ENCODE results near the gene SNRNP27. TPM values are rescaled to one million over a fixed set of nuclear protein-coding genes. Genes with fewer than 3 reads are reported as not detected.

The SNRNP27 gene
- total RNA-seq, 1 donor from 2014 or later, result 65.5 TPM

GRCh38 chr2:69923116-69923515 is 29.4 kb downstream of the SNRNP27 start:
- TF ChIP-seq CTCF (conservative IDR thresholded peaks at IDR 0.05), result no peak
- no peak for DNase-seq (ENCODE audit: low read depth, low spot score)
- H3K4me1 Mint-ChIP-seq, result no peaks in the 10 kb centered on the region
- no peak overlapping the region for H3K27ac Mint-ChIP-seq (ENCODE audit: unreplicated experiment)
- no peaks in the 10 kb centered on the region for H3K27me3 Mint-ChIP-seq (ENCODE audit: low read depth)
- no peaks in the 10 kb centered on the region for H3K9me3 Mint-ChIP-seq
- H3K4me3 Mint-ChIP-seq, result no peak overlapping the region
- no peaks in the 10 kb centered on the region for H3K36me3 Mint-ChIP-seq (ENCODE audit: low read depth)

GRCh38 chr2:69926849-69927515 is 33.2 kb downstream of the SNRNP27 start:
- Mint-ChIP-seq H3K27me3 (ENCODE audit: low read depth) (no peaks in the 10 kb centered on the region), H3K9me3 (no peaks in the 10 kb centered on the region), H3K4me3 (no peak overlapping the region), H3K36me3 (ENCODE audit: low read depth) (no peaks in the 10 kb centered on the region), H3K4me1 (no peaks in the 10 kb centered on the region), H3K27ac (ENCODE audit: unreplicated experiment) (no peak overlapping the region)
- DNase-seq (ENCODE audit: low read depth, low spot score), result no peak
- no peak for TF ChIP-seq CTCF (conservative IDR thresholded peaks at IDR 0.05)

- H3K4me3 Mint-ChIP-seq, result no peak overlapping the region
- H3K4me1 Mint-ChIP-seq, result no peaks in the 10 kb centered on the region
- H3K9me3 Mint-ChIP-seq, result no peaks in the 10 kb centered on the region
- TF ChIP-seq CTCF (conservative IDR thresholded peaks at IDR 0.05), result no peak
- peaks cover 4% of the 10 kb centered on the region for H3K36me3 Mint-ChIP-seq (ENCODE audit: low read depth)
- DNase-seq (ENCODE audit: low read depth, low spot score), result no peak
- H3K27ac Mint-ChIP-seq (ENCODE audit: unreplicated experiment), result no peak overlapping the region
- H3K27me3 Mint-ChIP-seq (ENCODE audit: low read depth), result no peaks in the 10 kb centered on the region
Measured at GRCh38 chr2:69931832-69932595, 38.3 kb downstream of the SNRNP27 start.

GRCh38 chr2:69932596-69932922 is 38.8 kb downstream of the SNRNP27 start:
- Mint-ChIP-seq H3K27ac (ENCODE audit: unreplicated experiment) (no peak overlapping the region), H3K36me3 (ENCODE audit: low read depth) (peaks cover 4% of the 10 kb centered on the region), H3K27me3 (ENCODE audit: low read depth) (no peaks in the 10 kb centered on the region), H3K9me3 (no peaks in the 10 kb centered on the region), H3K4me1 (no peaks in the 10 kb centered on the region), H3K4me3 (no peak overlapping the region)
- no peak for DNase-seq (ENCODE audit: low read depth, low spot score)
- no peak for TF ChIP-seq CTCF (conservative IDR thresholded peaks at IDR 0.05)

DNA sequence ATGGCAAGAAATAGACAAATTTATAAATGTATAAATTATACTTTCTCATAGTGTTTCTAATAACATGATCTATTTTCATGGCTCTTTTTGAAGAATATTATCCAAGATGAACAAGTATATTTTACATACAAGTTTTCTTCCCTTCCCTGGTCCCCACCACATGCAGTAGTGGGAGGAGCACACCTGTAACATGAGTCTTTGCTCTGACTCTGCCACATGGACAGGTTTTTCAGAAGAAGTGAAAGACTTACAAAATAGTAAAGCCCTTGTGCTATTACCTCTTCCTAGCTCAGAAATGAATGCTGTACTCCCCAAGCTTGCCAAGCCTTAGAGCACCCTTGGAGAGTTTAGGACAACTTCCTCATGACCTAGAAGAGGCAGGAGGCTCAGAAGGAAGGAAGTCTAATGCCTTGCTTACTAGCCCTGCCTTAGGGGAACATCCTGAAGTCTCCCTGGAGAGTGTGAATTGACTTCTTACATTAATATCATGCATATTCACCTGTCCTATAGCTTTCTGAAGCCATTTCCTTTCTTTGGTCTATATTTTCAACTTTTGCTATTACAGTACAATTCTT is 39.6 kb downstream of the SNRNP27 start:
- Mint-ChIP-seq H3K27ac (ENCODE audit: unreplicated experiment) (no peak overlapping the region), H3K4me1 (no peaks in the 10 kb centered on the region)

More for the DNA sequence above, 39.6 kb downstream of the SNRNP27 start:
- peaks cover 8% of the 10 kb centered on the region for H3K36me3 Mint-ChIP-seq (ENCODE audit: low read depth)
- no peak for DNase-seq (ENCODE audit: low read depth, low spot score)
- H3K4me3 Mint-ChIP-seq, result no peak overlapping the region
- no peaks in the 10 kb centered on the region for H3K9me3 Mint-ChIP-seq
- H3K27me3 Mint-ChIP-seq (ENCODE audit: low read depth), result no peaks in the 10 kb centered on the region
- no peak for TF ChIP-seq CTCF (conservative IDR thresholded peaks at IDR 0.05)
